ENCODE data around the gene RFESD.

DNA sequence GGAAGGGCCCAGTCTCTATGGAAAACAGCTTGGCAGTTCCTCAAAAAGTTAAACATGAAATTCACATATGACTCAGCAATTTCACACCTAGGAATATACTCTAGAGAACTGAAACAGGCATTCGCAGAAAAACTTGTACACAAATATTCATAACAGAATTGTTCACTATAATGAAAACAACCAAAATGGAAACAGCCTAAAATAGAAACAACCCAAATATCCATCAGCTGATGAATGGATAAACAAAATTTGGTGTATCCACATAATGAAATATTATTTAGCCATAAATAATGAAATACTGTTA is 31.5 kb upstream of the RFESD start:
- no peak for TF ChIP-seq PHF5A (CRISPR knock-in tag; IDR thresholded peaks at IDR 0.05; ENCODE audit: low read depth, unreplicated experiment)
- no peak for TF ChIP-seq ZFP1 (CRISPR knock-in tag; IDR thresholded peaks at IDR 0.05)
- TF ChIP-seq, protein P1, sequence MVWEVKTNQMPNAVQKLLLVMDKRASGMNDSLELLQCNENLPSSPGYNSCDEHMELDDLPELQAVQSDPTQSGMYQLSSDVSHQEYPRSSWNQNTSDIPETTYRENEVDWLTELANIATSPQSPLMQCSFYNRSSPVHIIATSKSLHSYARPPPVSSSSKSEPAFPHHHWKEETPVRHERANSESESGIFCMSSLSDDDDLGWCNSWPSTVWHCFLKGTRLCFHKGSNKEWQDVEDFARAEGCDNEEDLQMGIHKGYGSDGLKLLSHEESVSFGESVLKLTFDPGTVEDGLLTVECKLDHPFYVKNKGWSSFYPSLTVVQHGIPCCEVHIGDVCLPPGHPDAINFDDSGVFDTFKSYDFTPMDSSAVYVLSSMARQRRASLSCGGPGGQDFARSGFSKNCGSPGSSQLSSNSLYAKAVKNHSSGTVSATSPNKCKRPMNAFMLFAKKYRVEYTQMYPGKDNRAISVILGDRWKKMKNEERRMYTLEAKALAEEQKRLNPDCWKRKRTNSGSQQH (CRISPR knock-in tag; IDR thresholded peaks at IDR 0.05; ENCODE audit: low read depth) = no peak
- TF ChIP-seq, protein P2, sequence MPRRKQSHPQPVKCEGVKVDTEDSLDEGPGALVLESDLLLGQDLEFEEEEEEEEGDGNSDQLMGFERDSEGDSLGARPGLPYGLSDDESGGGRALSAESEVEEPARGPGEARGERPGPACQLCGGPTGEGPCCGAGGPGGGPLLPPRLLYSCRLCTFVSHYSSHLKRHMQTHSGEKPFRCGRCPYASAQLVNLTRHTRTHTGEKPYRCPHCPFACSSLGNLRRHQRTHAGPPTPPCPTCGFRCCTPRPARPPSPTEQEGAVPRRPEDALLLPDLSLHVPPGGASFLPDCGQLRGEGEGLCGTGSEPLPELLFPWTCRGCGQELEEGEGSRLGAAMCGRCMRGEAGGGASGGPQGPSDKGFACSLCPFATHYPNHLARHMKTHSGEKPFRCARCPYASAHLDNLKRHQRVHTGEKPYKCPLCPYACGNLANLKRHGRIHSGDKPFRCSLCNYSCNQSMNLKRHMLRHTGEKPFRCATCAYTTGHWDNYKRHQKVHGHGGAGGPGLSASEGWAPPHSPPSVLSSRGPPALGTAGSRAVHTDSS (CRISPR knock-in tag; conservative IDR thresholded peaks at IDR 0.05) = no peak
- no peak for TF ChIP-seq CHD2 (IDR thresholded peaks at IDR 0.05; ENCODE audit: low read depth, low read length)
- TF ChIP-seq SIN3A (IDR thresholded peaks at IDR 0.05; ENCODE audit: borderline replicate concordance, low read depth, low read length) = no peak
- no peak for TF ChIP-seq HOXA3 (CRISPR knock-in tag; IDR thresholded peaks at IDR 0.05)
- TF ChIP-seq, protein P3, sequence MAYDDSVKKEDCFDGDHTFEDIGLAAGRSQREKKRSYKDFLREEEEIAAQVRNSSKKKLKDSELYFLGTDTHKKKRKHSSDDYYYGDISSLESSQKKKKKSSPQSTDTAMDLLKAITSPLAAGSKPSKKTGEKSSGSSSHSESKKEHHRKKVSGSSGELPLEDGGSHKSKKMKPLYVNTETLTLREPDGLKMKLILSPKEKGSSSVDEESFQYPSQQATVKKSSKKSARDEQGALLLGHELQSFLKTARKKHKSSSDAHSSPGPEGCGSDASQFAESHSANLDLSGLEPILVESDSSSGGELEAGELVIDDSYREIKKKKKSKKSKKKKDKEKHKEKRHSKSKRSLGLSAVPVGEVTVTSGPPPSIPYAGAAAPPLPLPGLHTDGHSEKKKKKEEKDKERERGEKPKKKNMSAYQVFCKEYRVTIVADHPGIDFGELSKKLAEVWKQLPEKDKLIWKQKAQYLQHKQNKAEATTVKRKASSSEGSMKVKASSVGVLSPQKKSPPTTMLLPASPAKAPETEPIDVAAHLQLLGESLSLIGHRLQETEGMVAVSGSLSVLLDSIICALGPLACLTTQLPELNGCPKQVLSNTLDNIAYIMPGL (CRISPR knock-in tag; IDR thresholded peaks at IDR 0.05; ENCODE audit: borderline replicate concordance in 1 of 2, low read depth in 1 of 2) = no peak
- TF ChIP-seq, protein P4, sequence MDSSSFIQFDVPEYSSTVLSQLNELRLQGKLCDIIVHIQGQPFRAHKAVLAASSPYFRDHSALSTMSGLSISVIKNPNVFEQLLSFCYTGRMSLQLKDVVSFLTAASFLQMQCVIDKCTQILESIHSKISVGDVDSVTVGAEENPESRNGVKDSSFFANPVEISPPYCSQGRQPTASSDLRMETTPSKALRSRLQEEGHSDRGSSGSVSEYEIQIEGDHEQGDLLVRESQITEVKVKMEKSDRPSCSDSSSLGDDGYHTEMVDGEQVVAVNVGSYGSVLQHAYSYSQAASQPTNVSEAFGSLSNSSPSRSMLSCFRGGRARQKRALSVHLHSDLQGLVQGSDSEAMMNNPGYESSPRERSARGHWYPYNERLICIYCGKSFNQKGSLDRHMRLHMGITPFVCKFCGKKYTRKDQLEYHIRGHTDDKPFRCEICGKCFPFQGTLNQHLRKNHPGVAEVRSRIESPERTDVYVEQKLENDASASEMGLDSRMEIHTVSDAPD (CRISPR knock-in tag; IDR thresholded peaks at IDR 0.05) = no peak
- no peak for TF ChIP-seq EP300 (IDR thresholded peaks at IDR 0.05; ENCODE audit: low read depth in 2 of 2, low read length in 2 of 2)
- no peak for TF ChIP-seq EP300 (CRISPR knock-in tag; IDR thresholded peaks at IDR 0.05; ENCODE audit: borderline replicate concordance)
- TF ChIP-seq, protein P5, sequence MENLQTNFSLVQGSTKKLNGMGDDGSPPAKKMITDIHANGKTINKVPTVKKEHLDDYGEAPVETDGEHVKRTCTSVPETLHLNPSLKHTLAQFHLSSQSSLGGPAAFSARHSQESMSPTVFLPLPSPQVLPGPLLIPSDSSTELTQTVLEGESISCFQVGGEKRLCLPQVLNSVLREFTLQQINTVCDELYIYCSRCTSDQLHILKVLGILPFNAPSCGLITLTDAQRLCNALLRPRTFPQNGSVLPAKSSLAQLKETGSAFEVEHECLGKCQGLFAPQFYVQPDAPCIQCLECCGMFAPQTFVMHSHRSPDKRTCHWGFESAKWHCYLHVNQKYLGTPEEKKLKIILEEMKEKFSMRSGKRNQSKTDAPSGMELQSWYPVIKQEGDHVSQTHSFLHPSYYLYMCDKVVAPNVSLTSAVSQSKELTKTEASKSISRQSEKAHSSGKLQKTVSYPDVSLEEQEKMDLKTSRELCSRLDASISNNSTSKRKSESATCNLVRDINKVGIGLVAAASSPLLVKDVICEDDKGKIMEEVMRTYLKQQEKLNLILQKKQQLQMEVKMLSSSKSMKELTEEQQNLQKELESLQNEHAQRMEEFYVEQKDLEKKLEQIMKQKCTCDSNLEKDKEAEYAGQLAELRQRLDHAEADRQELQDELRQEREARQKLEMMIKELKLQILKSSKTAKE (CRISPR knock-in tag; IDR thresholded peaks at IDR 0.05; ENCODE audit: borderline replicate concordance) = no peak
